ENCODE measurements around the gene PANX2.

DNA sequence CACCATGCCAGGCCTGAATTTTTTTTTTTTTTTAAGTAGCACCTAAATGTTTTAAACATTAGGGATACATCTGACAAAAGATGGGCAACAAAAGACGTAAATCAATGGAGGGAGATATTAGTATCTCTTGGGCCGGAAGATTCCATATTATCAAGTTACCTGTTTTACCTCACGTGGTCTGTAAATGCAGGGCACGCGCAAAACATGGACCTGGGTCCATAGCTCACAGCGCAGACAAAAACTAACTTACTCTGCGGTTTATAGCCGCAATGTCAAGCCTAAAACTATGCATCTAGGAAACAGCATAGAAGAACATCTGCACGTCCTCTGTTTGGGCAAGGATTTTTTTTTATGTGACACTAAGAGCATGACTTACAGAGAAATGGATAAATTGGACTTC is 31.5 kb upstream of the PANX2 start:
- TF ChIP-seq CTCF (conservative IDR thresholded peaks at IDR 0.05; ENCODE audit: low read length) (no peak), EZH2phosphoT487 (IDR thresholded peaks at IDR 0.05; ENCODE audit: borderline replicate concordance, low read depth, low read length) (no peak)

Data from OCI-LY7 (cell line).